Hypothalamus (tissue), 51 donors: ENCODE results near the gene HK1.

ENCODE experiments used
- DNase-seq, 51 donors: peaks; one replicate each; lab custom pipeline; 2025; lab: John Stamatoyannopoulos, UW

HK1 gene

DNA sequence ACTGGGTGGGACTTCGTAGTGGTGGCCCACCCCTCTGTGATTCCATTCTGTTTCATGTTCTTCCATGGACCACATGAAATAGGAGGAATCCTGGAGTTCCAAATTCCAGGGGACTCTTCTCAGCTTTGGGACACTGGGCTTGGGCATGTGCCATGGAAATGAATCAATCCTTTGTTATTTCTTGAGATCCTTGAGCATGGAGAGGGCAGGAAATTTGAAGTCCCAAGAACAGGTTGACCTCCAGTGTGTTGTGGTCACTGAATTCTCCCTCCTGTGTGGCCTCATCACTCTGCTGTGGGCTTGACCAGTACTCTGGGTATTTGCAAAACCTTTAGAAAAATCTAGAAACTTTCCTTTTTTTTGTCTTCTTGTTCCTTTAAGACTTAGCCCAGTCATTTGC, 115.7 kb downstream of the HK1 start:
- no peak for DNase-seq

- DNase-seq, result no peak
Observed at GRCh38 chr10:69397972-69398371, 119.7 kb downstream of the HK1 start.

- no peak for DNase-seq
Observed at GRCh38 chr10:69398466-69398865, 120.2 kb downstream of the HK1 start.

DNA sequence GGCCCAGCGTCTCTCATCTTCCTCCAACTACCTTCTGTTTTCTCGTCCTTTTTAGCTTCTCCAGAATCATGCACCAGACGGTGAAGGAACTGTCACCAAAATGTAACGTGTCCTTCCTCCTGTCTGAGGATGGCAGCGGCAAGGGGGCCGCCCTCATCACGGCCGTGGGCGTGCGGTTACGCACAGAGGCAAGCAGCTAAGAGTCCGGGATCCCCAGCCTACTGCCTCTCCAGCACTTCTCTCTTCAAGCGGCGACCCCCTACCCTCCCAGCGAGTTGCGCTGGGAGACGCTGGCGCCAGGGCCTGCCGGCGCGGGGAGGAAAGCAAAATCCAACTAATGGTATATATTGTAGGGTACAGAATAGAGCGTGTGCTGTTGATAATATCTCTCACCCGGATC, 122.6 kb downstream of the HK1 start:
- DNase-seq, result peak in 1 of 51 donors; percentile 60

GRCh38 chr10:69401416-69401815, 123.1 kb downstream of the HK1 start:
- DNase-seq, result no peak

DNA sequence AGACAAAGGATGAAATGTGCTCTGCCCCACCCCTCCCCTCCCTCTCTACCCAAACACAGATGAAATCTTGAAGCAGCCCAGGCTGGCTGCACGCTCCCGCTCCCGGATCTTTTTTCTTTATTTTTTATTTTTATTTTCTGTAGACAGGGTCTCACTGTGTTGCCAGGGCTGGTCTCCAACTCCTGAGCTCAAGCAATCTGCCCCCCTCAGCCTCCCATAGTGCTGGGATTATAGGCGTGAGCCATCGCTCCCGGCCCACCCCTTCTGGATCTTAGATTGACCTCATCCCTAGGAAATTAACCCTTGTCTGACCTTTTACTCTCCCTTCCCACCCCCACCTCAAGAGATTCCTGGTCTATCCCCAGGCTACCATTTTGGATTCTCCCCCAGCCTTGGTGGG, 124.1 kb downstream of the HK1 start:
- no peak for DNase-seq

- no peak for DNase-seq
Observed at GRCh38 chr10:69403066-69403465, 124.8 kb downstream of the HK1 start.

DNA sequence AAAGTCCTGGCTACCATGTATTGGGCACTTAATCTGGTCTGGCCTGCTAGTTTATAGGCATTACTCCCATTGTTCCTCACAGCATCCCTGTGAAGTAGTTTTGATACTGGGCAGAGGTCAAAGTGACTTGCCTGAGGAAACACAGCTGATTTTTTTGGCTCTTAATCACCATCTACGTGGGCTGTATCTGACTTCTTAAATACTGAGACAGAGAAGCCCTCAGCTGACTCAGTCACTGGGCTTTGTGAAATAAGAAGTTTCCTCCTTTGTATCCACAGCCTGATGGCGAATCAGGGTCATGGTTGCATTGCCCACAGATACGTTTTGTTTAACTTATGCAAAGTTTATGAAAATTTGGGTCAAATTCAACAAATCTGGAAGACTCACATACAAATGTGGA, 125.2 kb downstream of the HK1 start:
- no peak for DNase-seq

GRCh38 chr10:69404786-69405185, 126.5 kb downstream of the HK1 start:
- no peak for DNase-seq

- DNase-seq, result no peak
Observed at GRCh38 chr10:69405221-69405620, 126.9 kb downstream of the HK1 start.

DNA sequence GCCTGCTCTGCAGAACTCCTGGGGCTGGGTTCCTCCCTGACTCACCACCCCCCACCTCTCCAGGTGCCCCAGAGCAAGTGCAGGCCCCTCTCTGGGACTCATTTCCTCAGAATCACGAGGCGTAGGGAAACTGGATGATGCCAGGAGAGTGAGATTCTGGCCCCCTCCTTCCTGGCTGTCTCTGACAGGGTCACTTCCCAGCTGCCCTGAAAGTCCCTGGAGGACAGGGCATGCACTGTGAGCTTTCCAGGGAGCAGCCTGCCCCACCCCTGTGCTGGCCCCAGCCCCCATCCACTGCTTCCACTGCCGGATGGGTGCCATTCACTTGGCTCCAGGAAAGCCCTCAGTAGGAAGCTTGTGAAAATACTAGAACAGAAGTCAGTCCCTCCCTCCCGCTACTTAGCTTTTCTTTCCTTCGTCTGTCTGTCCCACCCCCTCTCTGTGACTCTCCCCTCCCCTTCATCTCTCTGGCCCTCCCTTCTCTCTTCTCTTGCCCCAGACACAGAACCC, 128.1 kb downstream of the HK1 start:
- DNase-seq, result peak in 3 of 51 donors; percentile 15 to 50 (median 40)

GRCh38 chr10:69406816-69407580, 128.7 kb downstream of the HK1 start:
- no peak for DNase-seq

DNA sequence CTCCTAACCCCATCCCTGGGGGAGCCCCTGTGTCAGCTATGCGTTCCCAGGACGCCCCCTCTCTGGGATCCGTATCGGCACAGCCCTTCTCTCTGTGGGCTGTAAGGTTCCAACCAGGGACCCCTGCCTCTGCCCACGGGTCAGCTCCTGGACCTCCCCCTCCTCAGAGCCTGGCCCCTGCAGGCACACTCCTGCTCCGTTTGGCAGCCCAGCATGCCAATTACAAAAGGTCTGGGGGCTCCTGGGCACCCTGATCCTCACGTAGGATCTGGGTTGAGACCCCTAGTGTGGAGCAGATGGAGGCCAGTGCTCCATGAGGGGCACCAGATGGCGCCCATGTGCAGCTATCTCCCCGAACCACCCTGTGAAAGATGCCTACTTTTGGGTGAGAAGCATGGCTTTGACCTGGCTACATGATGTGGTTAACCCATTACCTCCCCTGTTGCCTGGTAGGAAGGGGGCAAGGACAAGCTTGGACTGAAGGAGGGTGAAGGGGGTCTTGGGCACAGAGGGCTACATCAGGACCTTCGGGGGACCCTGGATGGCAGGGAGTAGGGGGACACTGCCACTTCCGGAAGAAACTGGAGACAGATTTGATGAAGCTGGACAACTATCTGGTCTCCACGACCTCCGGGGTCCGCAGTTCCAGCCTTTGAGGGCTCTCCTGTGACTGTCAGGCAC, 129.5 kb downstream of the HK1 start:
- DNase-seq, result no peak

GRCh38 chr10:69408318-69409175, 130.3 kb downstream of the HK1 start:
- peak; percentile 24 to 95 (median 83) for DNase-seq

- peak in 1 of 51 donors; percentile 64 for DNase-seq
Observed at GRCh38 chr10:69409176-69409495, 130.8 kb downstream of the HK1 start.

DNA sequence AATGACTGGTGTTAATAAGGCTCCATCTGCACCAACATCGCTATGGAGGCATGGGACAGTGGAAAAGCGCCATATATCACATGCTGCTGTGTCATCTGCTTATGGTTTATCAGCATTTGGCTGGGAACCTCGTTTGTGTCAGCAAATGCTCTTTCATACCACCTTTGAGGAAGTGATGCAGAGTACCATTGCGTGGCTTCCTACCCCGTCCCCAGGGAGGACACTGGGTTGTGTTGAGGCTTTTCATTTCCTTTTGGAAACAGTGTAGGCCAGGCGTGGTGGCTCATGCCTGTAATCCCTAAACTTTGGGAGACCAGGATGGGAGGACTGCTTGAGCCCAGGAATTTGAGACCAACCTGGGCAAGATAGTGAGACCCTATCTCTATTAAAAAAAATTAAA, 131.7 kb downstream of the HK1 start:
- DNase-seq, result no peak

DNA sequence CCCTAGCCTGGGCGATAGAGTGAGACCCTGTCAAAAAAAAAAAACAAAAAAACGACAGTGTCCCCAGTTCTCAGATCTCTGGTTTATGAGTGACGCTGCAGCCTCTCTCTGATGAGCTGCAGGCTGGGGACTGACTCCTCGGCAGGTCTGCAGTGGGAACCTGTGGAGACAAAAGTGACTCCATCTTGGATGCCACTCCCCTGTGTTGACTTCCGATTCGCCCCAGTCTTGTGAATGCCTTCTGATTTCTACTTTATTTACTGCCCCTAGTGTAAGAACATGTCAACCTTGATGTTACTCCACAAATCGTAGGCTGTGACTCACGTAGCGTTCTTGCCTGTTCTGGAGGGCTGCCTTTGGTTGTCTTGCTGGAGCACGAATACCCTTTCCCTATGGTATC, 132.2 kb downstream of the HK1 start:
- no peak for DNase-seq

GRCh38 chr10:69411476-69411875, 133.2 kb downstream of the HK1 start:
- DNase-seq, result no peak

- DNase-seq, result no peak
Observed at GRCh38 chr10:69412232-69412790, 134.0 kb downstream of the HK1 start.

GRCh38 chr10:69413221-69413865, 135.0 kb downstream of the HK1 start:
- peak in 31 of 51 donors; percentile 12 to 72 (median 43) for DNase-seq
